Neural cell (in vitro differentiated cells): ENCODE data around the gene TRAF3.

Experiments
- EP300 ChIP-seq: fragments of 450-650 bp; conservative IDR thresholded peaks from 2 replicates; pipeline ENCODE4 v1.6.1; 2014; ENCODE audit warnings: antibody characterized with exemption, mild to moderate bottlenecking, moderate library complexity; ENCODE audit not compliant: poor library complexity, severe bottlenecking
- EZH2 ChIP-seq: fragments of 200-600, 300-800 bp; shearing (Covaris generic), sonication (generic); IDR thresholded peaks from 2 replicates; pipeline ENCODE4 v1.6.1; 2014; ENCODE audit warnings: antibody characterized with exemption, low read length, borderline replicate concordance, mild to moderate bottlenecking; ENCODE audit not compliant: insufficient read depth, poor library complexity, severe bottlenecking
- MXI1 ChIP-seq: fragments of 450-650 bp; conservative IDR thresholded peaks from 2 replicates; pipeline ENCODE4 v1.6.1; 2014; ENCODE audit warnings: antibody characterized with exemption, mild to moderate bottlenecking; ENCODE audit not compliant: poor library complexity, severe bottlenecking
- POLR2AphosphoS5 ChIP-seq: IDR thresholded peaks from 2 replicates; pipeline ENCODE4 v1.6.1; 2012
- TAF1 ChIP-seq: IDR thresholded peaks from 2 replicates; pipeline ENCODE4 v1.6.1; 2012; ENCODE audit warnings: low read depth
- TF ChIP-seq, protein P1 (sequence below): fragments of 450-650 bp; IDR thresholded peaks from 2 replicates; pipeline ENCODE4 v1.5.1; 2014; ENCODE audit warnings: antibody characterized with exemption, mild to moderate bottlenecking, moderate library complexity; ENCODE audit not compliant: poor library complexity, severe bottlenecking

DNA sequence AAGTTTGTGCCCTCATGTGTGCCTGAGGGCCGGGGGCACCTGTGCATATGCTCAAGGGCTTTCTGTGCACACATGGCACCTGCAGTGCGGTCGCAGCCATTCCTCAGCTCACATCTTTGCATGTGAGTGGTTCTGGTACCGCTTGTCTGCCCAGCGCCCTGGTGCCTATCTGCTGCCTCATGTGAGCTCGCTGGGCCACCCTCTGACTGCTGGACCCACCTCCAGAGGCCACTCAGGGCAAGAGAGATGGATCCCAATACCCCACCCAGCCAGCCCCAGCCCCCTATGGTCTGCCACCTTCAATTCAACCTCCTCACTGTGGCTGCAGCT is 139.8 kb downstream of the TRAF3 start:
- TF ChIP-seq, protein P1, sequence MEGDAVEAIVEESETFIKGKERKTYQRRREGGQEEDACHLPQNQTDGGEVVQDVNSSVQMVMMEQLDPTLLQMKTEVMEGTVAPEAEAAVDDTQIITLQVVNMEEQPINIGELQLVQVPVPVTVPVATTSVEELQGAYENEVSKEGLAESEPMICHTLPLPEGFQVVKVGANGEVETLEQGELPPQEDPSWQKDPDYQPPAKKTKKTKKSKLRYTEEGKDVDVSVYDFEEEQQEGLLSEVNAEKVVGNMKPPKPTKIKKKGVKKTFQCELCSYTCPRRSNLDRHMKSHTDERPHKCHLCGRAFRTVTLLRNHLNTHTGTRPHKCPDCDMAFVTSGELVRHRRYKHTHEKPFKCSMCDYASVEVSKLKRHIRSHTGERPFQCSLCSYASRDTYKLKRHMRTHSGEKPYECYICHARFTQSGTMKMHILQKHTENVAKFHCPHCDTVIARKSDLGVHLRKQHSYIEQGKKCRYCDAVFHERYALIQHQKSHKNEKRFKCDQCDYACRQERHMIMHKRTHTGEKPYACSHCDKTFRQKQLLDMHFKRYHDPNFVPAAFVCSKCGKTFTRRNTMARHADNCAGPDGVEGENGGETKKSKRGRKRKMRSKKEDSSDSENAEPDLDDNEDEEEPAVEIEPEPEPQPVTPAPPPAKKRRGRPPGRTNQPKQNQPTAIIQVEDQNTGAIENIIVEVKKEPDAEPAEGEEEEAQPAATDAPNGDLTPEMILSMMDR = no peak
- no peak for TF ChIP-seq TAF1
- no peak for TF ChIP-seq POLR2AphosphoS5
- no peak for TF ChIP-seq MXI1
- TF ChIP-seq EP300 = no peak
- TF ChIP-seq EZH2 = no peak
